ENCODE results near the gene SH3RF1. TPM values are rescaled to one million over a fixed set of nuclear protein-coding genes. Genes with fewer than 3 reads are reported as not detected.

Gene SH3RF1
- total RNA-seq, 1 experiment from 2014 or later: 11.5 TPM

- ChIA-PET POLR2A (interaction anchor here (0.6 kb wide), 1 partner anchor 109 kb away, joined by 8 read pairs; the partner anchor contains the start of gene CBR4), CTCF (no interaction called here)
- ATAC-seq (no peak), DNase-seq (ENCODE audit: low read depth, low spot score) (no peak)
- no peak overlapping the region for H3K27ac ChIP-seq (ENCODE audit: low read length)
- intact Hi-C loops (cut with micrococcal nuclease; ENCODE audit: unreplicated experiment) (no loop called here), in situ Hi-C loops (cut with HindIII; ENCODE audit: low pct_unique_long_range_greater_than_20kb, low sequenced_read_pairs) (no loop called here)
- no peaks in the 10 kb centered on the region for H3K4me1 ChIP-seq (ENCODE audit: control insufficient read depth, insufficient read depth, low read length)
- H3K36me3 ChIP-seq (ENCODE audit: control insufficient read depth, insufficient read depth, low read length): no peaks in the 10 kb centered on the region; the same call in 1 of the 2 replicates
- H3K4me3 ChIP-seq (ENCODE audit: low read depth in 2 of 2, low read length in 2 of 2): no peak overlapping the region
- BruUV-seq (replicated peaks): no TSS peak
- H3K27me3 ChIP-seq (ENCODE audit: control insufficient read depth, insufficient read depth, low read length): no peaks in the 10 kb centered on the region
- H3K9me3 ChIP-seq (ENCODE audit: control insufficient read depth, insufficient read depth, low read depth, low read length): no peaks in the 10 kb centered on the region
- no peak for TF ChIP-seq TCF7L2 (IDR thresholded peaks at IDR 0.05; ENCODE audit: low read depth, low read length)
- TF ChIP-seq POLR2AphosphoS5 (IDR thresholded peaks at IDR 0.05; ENCODE audit: low read depth, low read length): no peak
- no peak for TF ChIP-seq SIN3A (IDR thresholded peaks at IDR 0.05; ENCODE audit: borderline replicate concordance, insufficient read depth, low read depth, low read length)
- TF ChIP-seq, protein P1, sequence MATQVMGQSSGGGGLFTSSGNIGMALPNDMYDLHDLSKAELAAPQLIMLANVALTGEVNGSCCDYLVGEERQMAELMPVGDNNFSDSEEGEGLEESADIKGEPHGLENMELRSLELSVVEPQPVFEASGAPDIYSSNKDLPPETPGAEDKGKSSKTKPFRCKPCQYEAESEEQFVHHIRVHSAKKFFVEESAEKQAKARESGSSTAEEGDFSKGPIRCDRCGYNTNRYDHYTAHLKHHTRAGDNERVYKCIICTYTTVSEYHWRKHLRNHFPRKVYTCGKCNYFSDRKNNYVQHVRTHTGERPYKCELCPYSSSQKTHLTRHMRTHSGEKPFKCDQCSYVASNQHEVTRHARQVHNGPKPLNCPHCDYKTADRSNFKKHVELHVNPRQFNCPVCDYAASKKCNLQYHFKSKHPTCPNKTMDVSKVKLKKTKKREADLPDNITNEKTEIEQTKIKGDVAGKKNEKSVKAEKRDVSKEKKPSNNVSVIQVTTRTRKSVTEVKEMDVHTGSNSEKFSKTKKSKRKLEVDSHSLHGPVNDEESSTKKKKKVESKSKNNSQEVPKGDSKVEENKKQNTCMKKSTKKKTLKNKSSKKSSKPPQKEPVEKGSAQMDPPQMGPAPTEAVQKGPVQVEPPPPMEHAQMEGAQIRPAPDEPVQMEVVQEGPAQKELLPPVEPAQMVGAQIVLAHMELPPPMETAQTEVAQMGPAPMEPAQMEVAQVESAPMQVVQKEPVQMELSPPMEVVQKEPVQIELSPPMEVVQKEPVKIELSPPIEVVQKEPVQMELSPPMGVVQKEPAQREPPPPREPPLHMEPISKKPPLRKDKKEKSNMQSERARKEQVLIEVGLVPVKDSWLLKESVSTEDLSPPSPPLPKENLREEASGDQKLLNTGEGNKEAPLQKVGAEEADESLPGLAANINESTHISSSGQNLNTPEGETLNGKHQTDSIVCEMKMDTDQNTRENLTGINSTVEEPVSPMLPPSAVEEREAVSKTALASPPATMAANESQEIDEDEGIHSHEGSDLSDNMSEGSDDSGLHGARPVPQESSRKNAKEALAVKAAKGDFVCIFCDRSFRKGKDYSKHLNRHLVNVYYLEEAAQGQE (IDR thresholded peaks at IDR 0.05; ENCODE audit: insufficient read depth in 1 of 2, low read depth in 2 of 2, low read length in 1 of 2): no peak
- TF ChIP-seq CTCF (IDR thresholded peaks at IDR 0.05): no peak
These were observed 151.2 kb downstream of the SH3RF1 start for GRCh38 chr4:169119536-169119935.

GRCh38 chr4:169117591-169118081, 153.1 kb downstream of the SH3RF1 start:
- H3K36me3 ChIP-seq (ENCODE audit: control insufficient read depth, insufficient read depth, low read length): no peaks in the 10 kb centered on the region
- in situ Hi-C loops (cut with HindIII; ENCODE audit: low pct_unique_long_range_greater_than_20kb, low sequenced_read_pairs): no loop called here
- DNase-seq (ENCODE audit: low read depth, low spot score) (no peak), ATAC-seq (no peak)
- TF ChIP-seq POLR2AphosphoS5 (IDR thresholded peaks at IDR 0.05; ENCODE audit: low read depth, low read length) (no peak), SIN3A (IDR thresholded peaks at IDR 0.05; ENCODE audit: borderline replicate concordance, insufficient read depth, low read depth, low read length) (no peak), CTCF (IDR thresholded peaks at IDR 0.05) (no peak), TCF7L2 (IDR thresholded peaks at IDR 0.05; ENCODE audit: low read depth, low read length) (no peak)
- TF ChIP-seq, protein P1 (IDR thresholded peaks at IDR 0.05; ENCODE audit: insufficient read depth in 1 of 2, low read depth in 2 of 2, low read length in 1 of 2): no peak
- no peaks in the 10 kb centered on the region for H3K4me1 ChIP-seq (ENCODE audit: control insufficient read depth, insufficient read depth, low read length)
- H3K27ac ChIP-seq (ENCODE audit: low read length): no peak overlapping the region
- intact Hi-C loops (cut with micrococcal nuclease; ENCODE audit: unreplicated experiment): no loop called here
- no TSS peak for BruUV-seq (replicated peaks)
- no peaks in the 10 kb centered on the region for H3K9me3 ChIP-seq (ENCODE audit: control insufficient read depth, insufficient read depth, low read depth, low read length)
- no peaks in the 10 kb centered on the region for H3K27me3 ChIP-seq (ENCODE audit: control insufficient read depth, insufficient read depth, low read length)
- CTCF ChIA-PET: no interaction called here
- POLR2A ChIA-PET: no interaction called here
- no peak overlapping the region for H3K4me3 ChIP-seq (ENCODE audit: low read depth in 2 of 2, low read length in 2 of 2)
